Measurements from ENCODE around the gene CFAP107.
"Not testable (repeated sequence)": the region's sequence is repeated elsewhere in the genome, so short reads cannot be mapped to it uniquely, and the experiment has no call there.

CFAP107 gene

GRCh38 chr1:12778907-12779306, 32.9 kb downstream of the CFAP107 start:
- no peak for DNase-seq (ENCODE audit: low read depth)
- no peak overlapping the region for H3K4me3 ChIP-seq (ENCODE audit: low read depth, low read length)
- no peak for TF ChIP-seq CTCF (IDR thresholded peaks at IDR 0.05; ENCODE audit: low read depth, low read length)
- TF ChIP-seq MYC (IDR thresholded peaks at IDR 0.05; ENCODE audit: low read depth, low read length) = no peak
- TF ChIP-seq MAX (IDR thresholded peaks at IDR 0.05; ENCODE audit: low read depth, low read length) = no peak
- no peak for TF ChIP-seq POLR2A (IDR thresholded peaks at IDR 0.05; ENCODE audit: extremely low read depth, insufficient read length)

GRCh38 chr1:12781488-12781887, 35.5 kb downstream of the CFAP107 start:
- not testable (repeated sequence) for DNase-seq (ENCODE audit: low read depth)

GRCh38 chr1:12783783-12784182, 37.8 kb downstream of the CFAP107 start:
- H3K4me3 ChIP-seq (ENCODE audit: low read depth, low read length) = not testable (repeated sequence)
- peak; percentile 51 for DNase-seq (ENCODE audit: low read depth)

More at GRCh38 chr1:12781488-12781887, 35.5 kb downstream of the CFAP107 start:
- H3K4me3 ChIP-seq (ENCODE audit: low read depth, low read length) = not testable (repeated sequence)

- peak; percentile 4 for DNase-seq (ENCODE audit: low read depth)
- not testable (repeated sequence) for H3K4me3 ChIP-seq (ENCODE audit: low read depth, low read length)
Observed at GRCh38 chr1:12784729-12785128, 38.7 kb downstream of the CFAP107 start.

GRCh38 chr1:12791097-12791496, 45.1 kb downstream of the CFAP107 start, which contains the start of gene PRAMEF1:
TSS of gene PRAMEF1 (plus strand) at chr1:12791397. CDS start at chr1:12793228, 1,831 bp downstream.
- not testable (repeated sequence) for H3K4me3 ChIP-seq (ENCODE audit: low read depth, low read length); DNase-seq (ENCODE audit: low read depth)

- TF ChIP-seq MYC (IDR thresholded peaks at IDR 0.05; ENCODE audit: low read depth, low read length) (no peak), POLR2A (IDR thresholded peaks at IDR 0.05; ENCODE audit: extremely low read depth, insufficient read length) (no peak), MAX (IDR thresholded peaks at IDR 0.05; ENCODE audit: low read depth, low read length) (no peak), CTCF (IDR thresholded peaks at IDR 0.05; ENCODE audit: low read depth, low read length) (no peak)
- H3K4me3 ChIP-seq (ENCODE audit: low read depth, low read length) = no peak overlapping the region
- DNase-seq (ENCODE audit: low read depth) = no peak
Observed at GRCh38 chr1:12798911-12799310, 52.9 kb downstream of the CFAP107 start.

- TF ChIP-seq MAX (IDR thresholded peaks at IDR 0.05; ENCODE audit: low read depth, low read length) = no peak
- TF ChIP-seq CTCF (IDR thresholded peaks at IDR 0.05; ENCODE audit: low read depth, low read length) = no peak
- no peak for TF ChIP-seq MYC (IDR thresholded peaks at IDR 0.05; ENCODE audit: low read depth, low read length)
- TF ChIP-seq POLR2A (IDR thresholded peaks at IDR 0.05; ENCODE audit: extremely low read depth, insufficient read length) = no peak
- no peak overlapping the region for H3K4me3 ChIP-seq (ENCODE audit: low read depth, low read length)
- DNase-seq (ENCODE audit: low read depth) = no peak
Observed at GRCh38 chr1:12799730-12800129, 53.7 kb downstream of the CFAP107 start.

- no peak for TF ChIP-seq MYC (IDR thresholded peaks at IDR 0.05; ENCODE audit: low read depth, low read length)
- TF ChIP-seq MAX (IDR thresholded peaks at IDR 0.05; ENCODE audit: low read depth, low read length) = no peak
- no peak for TF ChIP-seq POLR2A (IDR thresholded peaks at IDR 0.05; ENCODE audit: extremely low read depth, insufficient read length)
- TF ChIP-seq CTCF (IDR thresholded peaks at IDR 0.05; ENCODE audit: low read depth, low read length) = no peak
- no peak overlapping the region for H3K4me3 ChIP-seq (ENCODE audit: low read depth, low read length)
- DNase-seq (ENCODE audit: low read depth) = no peak
Observed at GRCh38 chr1:12809933-12810332, 63.9 kb downstream of the CFAP107 start.
